ENCODE data around the gene ITFG2.

ITFG2 gene

GRCh38 chr12:2824541-2824940 is 12.1 kb downstream of the ITFG2 start:
- no peak for DNase-seq
- in situ Hi-C loops (cut with HindIII; ENCODE audit: low pct_ligation_motif_present, low pct_unique_long_range_greater_than_20kb, low sequenced_read_pairs) = no loop called here

- DNase-seq = no peak
- in situ Hi-C loops (cut with HindIII; ENCODE audit: low pct_ligation_motif_present, low pct_unique_long_range_greater_than_20kb, low sequenced_read_pairs) = no loop called here
These were observed 12.7 kb downstream of the ITFG2 start for GRCh38 chr12:2825132-2825531.

- in situ Hi-C loops (cut with HindIII; ENCODE audit: low pct_ligation_motif_present, low pct_unique_long_range_greater_than_20kb, low sequenced_read_pairs) = no loop called here
- DNase-seq = no peak
These were observed 13.6 kb downstream of the ITFG2 start for GRCh38 chr12:2826036-2826435.

GRCh38 chr12:2826721-2827515 is 14.4 kb downstream of the ITFG2 start:
- in situ Hi-C loops (cut with HindIII; ENCODE audit: low pct_ligation_motif_present, low pct_unique_long_range_greater_than_20kb, low sequenced_read_pairs) = no loop called here
- no peak for DNase-seq

- in situ Hi-C loops (cut with HindIII; ENCODE audit: low pct_ligation_motif_present, low pct_unique_long_range_greater_than_20kb, low sequenced_read_pairs) = no loop called here
- DNase-seq = no peak
These were observed 16.8 kb downstream of the ITFG2 start for GRCh38 chr12:2829275-2829674.

- DNase-seq = no peak
- in situ Hi-C loops (cut with HindIII; ENCODE audit: low pct_ligation_motif_present, low pct_unique_long_range_greater_than_20kb, low sequenced_read_pairs) = no loop called here
These were observed 20.2 kb downstream of the ITFG2 start for GRCh38 chr12:2832550-2833127.

- in situ Hi-C loops (cut with HindIII; ENCODE audit: low pct_ligation_motif_present, low pct_unique_long_range_greater_than_20kb, low sequenced_read_pairs) = no loop called here
- no peak for DNase-seq
These were observed 20.9 kb downstream of the ITFG2 start for GRCh38 chr12:2833327-2833726.

GRCh38 chr12:2833810-2834209 is 21.3 kb downstream of the ITFG2 start:
- in situ Hi-C loops (cut with HindIII; ENCODE audit: low pct_ligation_motif_present, low pct_unique_long_range_greater_than_20kb, low sequenced_read_pairs) = no loop called here

GRCh38 chr12:2834581-2835491 is 22.4 kb downstream of the ITFG2 start, which contains the start of gene NRIP2:
Gene NRIP2, minus strand, starts transcription at chr12:2835035. Its CDS starts 52 bp downstream, at chr12:2834983.
- in situ Hi-C loops (cut with HindIII; ENCODE audit: low pct_ligation_motif_present, low pct_unique_long_range_greater_than_20kb, low sequenced_read_pairs) = no loop called here
- DNase-seq = no peak

More at GRCh38 chr12:2833810-2834209, 21.3 kb downstream of the ITFG2 start:
- DNase-seq = no peak

GRCh38 chr12:2835691-2836403 is 23.4 kb downstream of the ITFG2 start:
- DNase-seq = no peak
- in situ Hi-C loops (cut with HindIII; ENCODE audit: low pct_ligation_motif_present, low pct_unique_long_range_greater_than_20kb, low sequenced_read_pairs) = no loop called here

GRCh38 chr12:2836574-2836973 is 24.1 kb downstream of the ITFG2 start:
- no peak for DNase-seq
- in situ Hi-C loops (cut with HindIII; ENCODE audit: low pct_ligation_motif_present, low pct_unique_long_range_greater_than_20kb, low sequenced_read_pairs) = no loop called here

GRCh38 chr12:2841056-2841650 is 28.7 kb downstream of the ITFG2 start:
- DNase-seq = no peak
- in situ Hi-C loops (cut with HindIII; ENCODE audit: low pct_ligation_motif_present, low pct_unique_long_range_greater_than_20kb, low sequenced_read_pairs) = no loop called here

GRCh38 chr12:2842948-2843347 is 30.5 kb downstream of the ITFG2 start:
- in situ Hi-C loops (cut with HindIII; ENCODE audit: low pct_ligation_motif_present, low pct_unique_long_range_greater_than_20kb, low sequenced_read_pairs) = no loop called here
- DNase-seq = no peak

GRCh38 chr12:2844786-2845185 is 32.3 kb downstream of the ITFG2 start:
- in situ Hi-C loops (cut with HindIII; ENCODE audit: low pct_ligation_motif_present, low pct_unique_long_range_greater_than_20kb, low sequenced_read_pairs) = no loop called here

GRCh38 chr12:2845280-2845679 is 32.8 kb downstream of the ITFG2 start:
- in situ Hi-C loops (cut with HindIII; ENCODE audit: low pct_ligation_motif_present, low pct_unique_long_range_greater_than_20kb, low sequenced_read_pairs) = no loop called here
- no peak for DNase-seq

More at GRCh38 chr12:2844786-2845185, 32.3 kb downstream of the ITFG2 start:
- no peak for DNase-seq

- in situ Hi-C loops (cut with HindIII; ENCODE audit: low pct_ligation_motif_present, low pct_unique_long_range_greater_than_20kb, low sequenced_read_pairs) = no loop called here
- no peak for DNase-seq
These were observed 39.5 kb downstream of the ITFG2 start for GRCh38 chr12:2851931-2852330.

- peak; percentile 88 for DNase-seq
These were observed 41.2 kb downstream of the ITFG2 start for GRCh38 chr12:2853626-2854025.

More at GRCh38 chr12:2853626-2854025, 41.2 kb downstream of the ITFG2 start:
- in situ Hi-C loops (cut with HindIII; ENCODE audit: low pct_ligation_motif_present, low pct_unique_long_range_greater_than_20kb, low sequenced_read_pairs) = no loop called here

All from ACHN (cell line).